ENCODE data around the gene CYBB. TPM values are rescaled to one million over a fixed set of nuclear protein-coding genes. Genes with fewer than 3 reads are reported as not detected.
A peak's percentile ranks its signal among the peaks of the same experiment; 100 is the strongest.

CYBB gene
- polyA plus RNA-seq, 2 of the 4 experiments (the other 2 are of a cell fraction): 0.04 to 0.12 TPM

DNA sequence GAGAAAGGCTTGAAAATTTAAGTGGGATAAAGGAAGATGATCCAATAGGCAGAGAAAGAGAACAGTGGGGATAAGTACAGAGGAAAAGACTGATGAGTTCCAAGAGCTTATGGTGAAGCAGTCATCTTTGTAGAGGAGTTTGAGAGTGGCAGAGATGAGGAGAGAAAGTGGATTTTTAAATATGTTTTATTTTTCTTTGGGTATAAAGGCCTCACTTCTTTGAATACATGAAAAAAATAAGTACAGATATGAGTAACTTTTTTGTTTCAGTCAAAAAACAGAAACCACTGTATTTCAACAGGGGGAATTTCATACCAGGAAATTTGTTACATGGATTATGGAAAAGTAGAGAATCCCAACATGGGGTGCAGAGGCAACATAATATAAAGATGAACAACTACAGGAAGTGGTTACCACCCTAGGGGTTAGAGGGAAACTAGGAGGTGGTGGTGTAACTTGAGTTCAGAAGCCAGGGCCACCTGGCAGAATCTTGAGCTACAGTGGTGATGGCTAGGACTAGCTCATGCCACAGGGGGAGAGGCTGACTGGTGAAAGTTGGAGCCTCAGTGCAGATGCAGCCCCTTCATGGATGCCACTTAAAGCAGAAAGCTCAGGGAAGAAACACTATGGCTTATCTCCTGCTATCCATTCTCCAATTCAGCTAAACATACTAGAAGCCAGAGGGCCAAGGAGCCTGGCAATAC is 3.4 kb upstream of the CYBB start:
- no peak overlapping the region for H3K4me2 ChIP-seq
- H3K4me3 ChIP-seq: no peak overlapping the region
- no peak for DNase-seq (ENCODE audit: low read depth in 1 of 2, low spot score in 1 of 2)
- no peak overlapping the region for H3K27ac ChIP-seq
- FAIRE-seq: no peak
- no peaks in the 10 kb centered on the region for H3K4me1 ChIP-seq
- ChIA-PET CTCF (no interaction called here), POLR2A (no interaction called here)
- TF ChIP-seq HOXB5 (CRISPR knock-in tag; IDR thresholded peaks at IDR 0.05): no peak
- TF ChIP-seq, protein P1, sequence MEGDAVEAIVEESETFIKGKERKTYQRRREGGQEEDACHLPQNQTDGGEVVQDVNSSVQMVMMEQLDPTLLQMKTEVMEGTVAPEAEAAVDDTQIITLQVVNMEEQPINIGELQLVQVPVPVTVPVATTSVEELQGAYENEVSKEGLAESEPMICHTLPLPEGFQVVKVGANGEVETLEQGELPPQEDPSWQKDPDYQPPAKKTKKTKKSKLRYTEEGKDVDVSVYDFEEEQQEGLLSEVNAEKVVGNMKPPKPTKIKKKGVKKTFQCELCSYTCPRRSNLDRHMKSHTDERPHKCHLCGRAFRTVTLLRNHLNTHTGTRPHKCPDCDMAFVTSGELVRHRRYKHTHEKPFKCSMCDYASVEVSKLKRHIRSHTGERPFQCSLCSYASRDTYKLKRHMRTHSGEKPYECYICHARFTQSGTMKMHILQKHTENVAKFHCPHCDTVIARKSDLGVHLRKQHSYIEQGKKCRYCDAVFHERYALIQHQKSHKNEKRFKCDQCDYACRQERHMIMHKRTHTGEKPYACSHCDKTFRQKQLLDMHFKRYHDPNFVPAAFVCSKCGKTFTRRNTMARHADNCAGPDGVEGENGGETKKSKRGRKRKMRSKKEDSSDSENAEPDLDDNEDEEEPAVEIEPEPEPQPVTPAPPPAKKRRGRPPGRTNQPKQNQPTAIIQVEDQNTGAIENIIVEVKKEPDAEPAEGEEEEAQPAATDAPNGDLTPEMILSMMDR (IDR thresholded peaks at IDR 0.05): no peak
- TF ChIP-seq FOXS1 (CRISPR knock-in tag; IDR thresholded peaks at IDR 0.05): no peak
- no peak for ATAC-seq
- H3K9me3 ChIP-seq: no peaks in the 10 kb centered on the region

DNA sequence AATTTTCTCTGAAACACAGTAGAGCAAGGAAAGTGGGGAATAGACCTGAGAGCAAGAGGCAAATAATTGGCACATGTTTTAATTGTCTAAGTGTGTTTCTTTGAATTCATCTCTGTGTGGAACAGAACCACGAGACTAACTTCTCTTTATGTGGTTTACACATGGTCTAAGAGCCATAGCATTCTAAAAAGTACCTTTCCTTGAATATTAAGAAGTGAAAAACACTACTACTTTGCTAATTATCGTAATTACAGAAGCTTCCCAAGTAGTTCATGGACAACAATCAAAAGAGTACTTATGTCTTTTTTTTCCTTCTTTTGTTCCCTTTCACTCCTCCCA is 2.9 kb upstream of the CYBB start:
- CTCF ChIA-PET: no interaction called here
- peak; percentile 36 for FAIRE-seq

DNA sequence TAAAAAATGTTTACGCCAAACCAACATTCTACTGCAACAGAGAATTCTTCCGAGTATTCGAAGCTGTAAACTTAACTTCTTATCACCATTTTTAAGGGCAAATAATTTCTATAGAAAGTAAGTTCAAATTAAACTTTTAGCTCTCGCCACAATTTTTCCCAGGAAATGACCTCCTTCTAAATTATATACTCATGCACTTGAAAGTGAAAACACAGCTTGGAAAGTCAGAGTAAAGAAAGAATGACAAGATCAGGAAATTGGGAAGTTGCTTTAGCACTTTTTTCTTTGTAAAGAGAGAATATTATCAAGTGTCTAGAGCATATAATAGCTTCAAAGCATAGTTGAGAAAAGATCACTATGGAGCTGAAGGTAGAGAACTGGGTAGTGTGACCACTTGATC is 1.2 kb downstream of the CYBB start:
- no peak for DNase-seq (ENCODE audit: low read depth in 1 of 2, low spot score in 1 of 2)
- TF ChIP-seq JUN (IDR thresholded peaks at IDR 0.05) (no peak), HOXA7 (CRISPR knock-in tag; IDR thresholded peaks at IDR 0.05) (no peak), FOSL2 (IDR thresholded peaks at IDR 0.05) (no peak), FOSL2 (CRISPR knock-in tag; IDR thresholded peaks at IDR 0.05) (no peak), HDAC2 (IDR thresholded peaks at IDR 0.05) (no peak), CHD4 (IDR thresholded peaks at IDR 0.05; ENCODE audit: borderline replicate concordance) (no peak), HOXB5 (CRISPR knock-in tag; IDR thresholded peaks at IDR 0.05) (no peak), HOXB13 (CRISPR knock-in tag; IDR thresholded peaks at IDR 0.05; ENCODE audit: low read depth) (no peak)
- TF ChIP-seq, protein P2, sequence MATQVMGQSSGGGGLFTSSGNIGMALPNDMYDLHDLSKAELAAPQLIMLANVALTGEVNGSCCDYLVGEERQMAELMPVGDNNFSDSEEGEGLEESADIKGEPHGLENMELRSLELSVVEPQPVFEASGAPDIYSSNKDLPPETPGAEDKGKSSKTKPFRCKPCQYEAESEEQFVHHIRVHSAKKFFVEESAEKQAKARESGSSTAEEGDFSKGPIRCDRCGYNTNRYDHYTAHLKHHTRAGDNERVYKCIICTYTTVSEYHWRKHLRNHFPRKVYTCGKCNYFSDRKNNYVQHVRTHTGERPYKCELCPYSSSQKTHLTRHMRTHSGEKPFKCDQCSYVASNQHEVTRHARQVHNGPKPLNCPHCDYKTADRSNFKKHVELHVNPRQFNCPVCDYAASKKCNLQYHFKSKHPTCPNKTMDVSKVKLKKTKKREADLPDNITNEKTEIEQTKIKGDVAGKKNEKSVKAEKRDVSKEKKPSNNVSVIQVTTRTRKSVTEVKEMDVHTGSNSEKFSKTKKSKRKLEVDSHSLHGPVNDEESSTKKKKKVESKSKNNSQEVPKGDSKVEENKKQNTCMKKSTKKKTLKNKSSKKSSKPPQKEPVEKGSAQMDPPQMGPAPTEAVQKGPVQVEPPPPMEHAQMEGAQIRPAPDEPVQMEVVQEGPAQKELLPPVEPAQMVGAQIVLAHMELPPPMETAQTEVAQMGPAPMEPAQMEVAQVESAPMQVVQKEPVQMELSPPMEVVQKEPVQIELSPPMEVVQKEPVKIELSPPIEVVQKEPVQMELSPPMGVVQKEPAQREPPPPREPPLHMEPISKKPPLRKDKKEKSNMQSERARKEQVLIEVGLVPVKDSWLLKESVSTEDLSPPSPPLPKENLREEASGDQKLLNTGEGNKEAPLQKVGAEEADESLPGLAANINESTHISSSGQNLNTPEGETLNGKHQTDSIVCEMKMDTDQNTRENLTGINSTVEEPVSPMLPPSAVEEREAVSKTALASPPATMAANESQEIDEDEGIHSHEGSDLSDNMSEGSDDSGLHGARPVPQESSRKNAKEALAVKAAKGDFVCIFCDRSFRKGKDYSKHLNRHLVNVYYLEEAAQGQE (IDR thresholded peaks at IDR 0.05): no peak
- peak; percentile 61 for FAIRE-seq
- no peak for ATAC-seq
- H3K27ac ChIP-seq: no peak overlapping the region
- no peak overlapping the region for H3K4me2 ChIP-seq
- 74% methylated on average over 4 of the region's 4 CpGs for WGBS (ENCODE audit: missing lambda C conversion rate)
- no peaks in the 10 kb centered on the region for H3K4me1 ChIP-seq
- POLR2A ChIA-PET: no interaction called here
- H3K9me3 ChIP-seq: no peaks in the 10 kb centered on the region
- CTCF ChIA-PET: no interaction called here
- no peak overlapping the region for H3K4me3 ChIP-seq

More for the DNA sequence above, 2.9 kb upstream of the CYBB start:
- Histone ChIP-seq H3K4me1 (no peaks in the 10 kb centered on the region), H3K27ac (no peak overlapping the region), H3K4me3 (no peak overlapping the region), H3K9me3 (no peaks in the 10 kb centered on the region), H3K4me2 (no peak overlapping the region)
- no peak for DNase-seq (ENCODE audit: low read depth in 1 of 2, low spot score in 1 of 2)
- TF ChIP-seq RAD21 (conservative IDR thresholded peaks at IDR 0.05 in 1 of 2, IDR thresholded peaks at IDR 0.05 in 1 of 2): no peak
- TF ChIP-seq NFE2L2 (conservative IDR thresholded peaks at IDR 0.05; ENCODE audit: low read length): no peak
- no peak for ATAC-seq
- POLR2A ChIA-PET: no interaction called here
- WGBS (ENCODE audit: missing lambda C conversion rate): 0% methylated on average over 2 of the region's 2 CpGs

DNA sequence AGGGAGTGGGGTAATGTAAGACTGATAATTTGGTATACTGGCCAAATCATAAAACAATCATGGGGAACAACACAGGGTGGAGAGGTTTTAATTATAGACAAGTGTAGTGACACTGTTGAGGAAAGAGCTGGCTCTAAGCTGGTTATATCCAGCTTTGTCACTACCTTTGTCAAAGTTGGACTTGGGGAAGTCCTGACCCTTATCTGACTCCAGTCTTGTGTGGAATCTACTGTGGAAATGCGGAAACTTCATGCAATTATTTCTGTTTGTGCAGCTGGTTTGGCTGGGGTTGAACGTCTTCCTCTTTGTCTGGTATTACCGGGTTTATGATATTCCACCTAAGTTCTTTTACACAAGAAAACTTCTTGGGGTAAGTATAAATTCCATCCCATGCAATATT is 2.0 kb downstream of the CYBB start:
- no peak overlapping the region for H3K4me3 ChIP-seq
- DNase-seq (ENCODE audit: low read depth in 1 of 2, low spot score in 1 of 2) (no peak), ATAC-seq (no peak), FAIRE-seq (peak; percentile 7)
- CTCF ChIA-PET: interaction anchor here (0.6 to 0.9 kb wide), 2 partner anchors 36 to 43 kb away, joined by 3 read pairs; no protein-coding TSS in a partner anchor
- H3K4me1 ChIP-seq: no peaks in the 10 kb centered on the region
- H3K4me2 ChIP-seq: no peak overlapping the region
- H3K27ac ChIP-seq: no peak overlapping the region
- POLR2A ChIA-PET: no interaction called here
- WGBS (ENCODE audit: missing lambda C conversion rate): 61% methylated on average over 3 of the region's 3 CpGs
- no peaks in the 10 kb centered on the region for H3K9me3 ChIP-seq
- TF ChIP-seq, protein P3, sequence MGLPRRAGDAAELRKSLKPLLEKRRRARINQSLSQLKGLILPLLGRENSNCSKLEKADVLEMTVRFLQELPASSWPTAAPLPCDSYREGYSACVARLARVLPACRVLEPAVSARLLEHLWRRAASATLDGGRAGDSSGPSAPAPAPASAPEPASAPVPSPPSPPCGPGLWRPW (IDR thresholded peaks at IDR 0.05): no peak
- no peak for TF ChIP-seq ZNF302 (CRISPR knock-in tag; IDR thresholded peaks at IDR 0.05)
- TF ChIP-seq MYC (IDR thresholded peaks at IDR 0.05; ENCODE audit: borderline replicate concordance, low read length): no peak
- no peak for TF ChIP-seq KDM1A (IDR thresholded peaks at IDR 0.05; ENCODE audit: low read depth)
- TF ChIP-seq, protein P2 (IDR thresholded peaks at IDR 0.05): no peak
- TF ChIP-seq, protein P4, sequence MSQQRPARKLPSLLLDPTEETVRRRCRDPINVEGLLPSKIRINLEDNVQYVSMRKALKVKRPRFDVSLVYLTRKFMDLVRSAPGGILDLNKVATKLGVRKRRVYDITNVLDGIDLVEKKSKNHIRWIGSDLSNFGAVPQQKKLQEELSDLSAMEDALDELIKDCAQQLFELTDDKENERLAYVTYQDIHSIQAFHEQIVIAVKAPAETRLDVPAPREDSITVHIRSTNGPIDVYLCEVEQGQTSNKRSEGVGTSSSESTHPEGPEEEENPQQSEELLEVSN (IDR thresholded peaks at IDR 0.05; ENCODE audit: borderline replicate concordance, low read depth): no peak
- no peak for TF ChIP-seq ZC3H11A (IDR thresholded peaks at IDR 0.05)
- TF ChIP-seq ESRRA (IDR thresholded peaks at IDR 0.05; ENCODE audit: borderline replicate concordance, low read length): no peak
